Fibroblast of gingiva (primary cell): ENCODE results near the gene GPR17.

Experiments
- DNase-seq: peaks from one replicate; pipeline ENCODE4 v3.0.0-alpha.2; 2011; ENCODE audit warnings: low read depth

GPR17 gene

GRCh38 chr2:127694986-127695385 lies 49.0 kb downstream of the GPR17 start:
- no peak for DNase-seq

DNA sequence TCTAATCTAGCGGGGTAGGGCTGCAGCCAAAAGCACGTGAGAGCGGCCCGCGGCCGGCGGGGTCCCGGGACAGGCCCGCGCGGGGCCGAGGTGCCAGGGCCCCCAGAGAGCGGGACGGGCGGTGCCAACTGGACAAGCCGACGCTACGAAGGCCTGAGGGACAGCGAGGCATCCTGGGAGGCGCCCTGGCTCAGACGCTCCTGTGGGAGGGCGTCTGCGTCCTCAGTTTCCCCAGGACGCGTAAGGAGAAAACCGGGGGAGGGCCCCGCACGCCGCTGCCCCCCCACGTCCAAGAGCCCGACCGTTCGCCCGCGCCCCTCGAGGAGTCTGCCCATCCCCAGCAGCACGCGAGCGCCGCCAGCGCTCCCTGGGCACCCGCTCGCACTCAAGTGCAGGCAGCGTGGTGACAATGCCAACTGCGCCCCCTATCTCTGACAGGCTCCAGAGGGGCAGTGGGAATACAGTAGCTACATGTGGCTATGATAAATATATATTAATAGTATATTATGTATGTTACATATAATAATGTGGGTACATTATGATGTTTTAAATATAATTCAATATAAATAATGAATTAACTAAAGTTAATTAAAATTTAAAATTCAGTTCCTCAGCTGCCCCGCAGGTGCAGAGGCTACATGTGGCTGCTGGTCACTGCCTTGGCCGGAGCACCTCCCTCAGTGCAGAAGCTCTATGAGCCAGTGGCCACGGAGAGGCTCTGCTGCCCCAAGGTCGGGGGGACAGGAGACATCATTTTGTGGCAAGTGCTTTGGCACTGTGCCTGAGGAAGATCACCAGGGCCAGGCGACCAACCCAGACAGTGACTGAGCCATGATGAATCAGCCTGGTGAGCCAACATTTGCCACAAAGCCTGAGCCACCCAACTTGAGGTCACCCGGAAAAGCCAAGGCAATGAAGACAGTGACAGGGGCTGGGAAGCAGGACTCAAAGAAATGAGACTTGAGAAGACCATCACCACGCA lies 49.8 kb downstream of the GPR17 start:
- DNase-seq: peak; percentile 40

GRCh38 chr2:127697482-127698180 lies 51.7 kb downstream of the GPR17 start:
- no peak for DNase-seq

GRCh38 chr2:127698553-127699355 lies 52.8 kb downstream of the GPR17 start:
- no peak for DNase-seq

GRCh38 chr2:127700527-127701192 lies 54.7 kb downstream of the GPR17 start:
- no peak for DNase-seq

GRCh38 chr2:127701193-127701650 lies 55.3 kb downstream of the GPR17 start, which contains the start of gene SFT2D3:
Gene SFT2D3 (plus strand): TSS chr2:127701497. CDS start chr2:127701529, 32 bp downstream.
- DNase-seq: peak; percentile 89

- peak; percentile 67 for DNase-seq
Observed at GRCh38 chr2:127701651-127702394, 55.9 kb downstream of the GPR17 start.
